ENCODE measurements around the gene LRP3.

Gene LRP3

GRCh38 chr19:33239223-33239975 lies 45.3 kb downstream of the LRP3 start:
- DNase-seq (ENCODE audit: low read depth), result no peak
- no peak for TF ChIP-seq CTCF (conservative IDR thresholded peaks at IDR 0.05; ENCODE audit: low read depth, low read length)

GRCh38 chr19:33240181-33240771 lies 46.1 kb downstream of the LRP3 start:
- H3K4me3 ChIP-seq (ENCODE audit: low read depth, low read length), result no peak overlapping the region
- no peak for DNase-seq (ENCODE audit: low read depth)
- no peak for TF ChIP-seq CTCF (conservative IDR thresholded peaks at IDR 0.05; ENCODE audit: low read depth, low read length)

More at GRCh38 chr19:33239223-33239975, 45.3 kb downstream of the LRP3 start:
- H3K4me3 ChIP-seq (ENCODE audit: low read depth, low read length), result no peak overlapping the region

- no peak overlapping the region for H3K4me3 ChIP-seq (ENCODE audit: low read depth, low read length)
- no peak for DNase-seq (ENCODE audit: low read depth)
These were observed 47.0 kb downstream of the LRP3 start for GRCh38 chr19:33241091-33241529.

GRCh38 chr19:33241530-33242101 lies 47.5 kb downstream of the LRP3 start:
- TF ChIP-seq CTCF (conservative IDR thresholded peaks at IDR 0.05; ENCODE audit: low read depth, low read length), result peak; percentile 74
- H3K4me3 ChIP-seq (ENCODE audit: low read depth, low read length), result no peak overlapping the region
- DNase-seq (ENCODE audit: low read depth), result peak; percentile 9

More at GRCh38 chr19:33241091-33241529, 47.0 kb downstream of the LRP3 start:
- no peak for TF ChIP-seq CTCF (conservative IDR thresholded peaks at IDR 0.05; ENCODE audit: low read depth, low read length)

- TF ChIP-seq CTCF (conservative IDR thresholded peaks at IDR 0.05; ENCODE audit: low read depth, low read length), result no peak
- DNase-seq (ENCODE audit: low read depth), result no peak
- H3K4me3 ChIP-seq (ENCODE audit: low read depth, low read length), result no peak overlapping the region
These were observed 48.0 kb downstream of the LRP3 start for GRCh38 chr19:33242131-33242530.

GRCh38 chr19:33242911-33243310 lies 48.8 kb downstream of the LRP3 start:
- H3K4me3 ChIP-seq (ENCODE audit: low read depth, low read length), result no peak overlapping the region
- no peak for DNase-seq (ENCODE audit: low read depth)
- TF ChIP-seq CTCF (conservative IDR thresholded peaks at IDR 0.05; ENCODE audit: low read depth, low read length), result no peak

Data from choroid plexus epithelial cell (primary cell).